GM12872 (cell line): ENCODE data around the gene PCDHGB7.
A peak's percentile ranks its signal among the peaks of the same experiment; 100 is the strongest.

Experiments used
- CTCF ChIP-seq: IDR thresholded peaks from 3 replicates; pipeline ENCODE4 v1.5.1; 2011; ENCODE audit warnings: low read depth, mild to moderate bottlenecking, low read length, moderate library complexity; ENCODE audit not compliant: insufficient read depth

PCDHGB7 gene

GRCh38 chr5:141417494-141418172 lies at the start of gene PCDHGB7:
TSS of gene PCDHGB7 (plus strand) at chr5:141417677. CDS start at chr5:141417860, 183 bp downstream.
- peak; percentile 83 for TF ChIP-seq CTCF

- TF ChIP-seq CTCF = peak; percentile 72
Measured at GRCh38 chr5:141369994-141370848, 47.3 kb upstream of the PCDHGB7 start, which contains the start of gene PCDHGB3. TSS of gene PCDHGB3 (plus strand) at chr5:141370242. CDS start at chr5:141370395, 153 bp downstream.

GRCh38 chr5:141371572-141372475 lies 45.7 kb upstream of the PCDHGB7 start:
- TF ChIP-seq CTCF = no peak

- TF ChIP-seq CTCF = peak; percentile 45; the same call in 1 of the 3 replicates
Measured at GRCh38 chr5:141373673-141374317, 43.7 kb upstream of the PCDHGB7 start, which contains the start of gene PCDHGA6. TSS of gene PCDHGA6 (plus strand) at chr5:141373891. CDS start at chr5:141374084, 193 bp downstream.

- TF ChIP-seq CTCF = no peak
Measured at GRCh38 chr5:141374627-141375026, 42.9 kb upstream of the PCDHGB7 start.

GRCh38 chr5:141382469-141383294 lies 34.8 kb upstream of the PCDHGB7 start, which contains the start of gene PCDHGA7:
TSS of gene PCDHGA7 (plus strand) at chr5:141382742. CDS start at chr5:141382900, 158 bp downstream.
- TF ChIP-seq CTCF = 0 out of 3 replicates have a peak, but pooled peaks have one; percentile 1
